HG02884 (cell line): ENCODE data around the gene GUCA2B.

Experiments
- ATAC-seq: cut with Tn5 transposase; IDR thresholded peaks from one replicate; pipeline ENCODE4 v1.9.1; 2021; ENCODE audit warnings: mild to moderate bottlenecking, moderate library complexity; ENCODE audit not compliant: unreplicated experiment

Gene GUCA2B

GRCh38 chr1:42183957-42184268, 30.7 kb downstream of the GUCA2B start:
- no peak for ATAC-seq

DNA sequence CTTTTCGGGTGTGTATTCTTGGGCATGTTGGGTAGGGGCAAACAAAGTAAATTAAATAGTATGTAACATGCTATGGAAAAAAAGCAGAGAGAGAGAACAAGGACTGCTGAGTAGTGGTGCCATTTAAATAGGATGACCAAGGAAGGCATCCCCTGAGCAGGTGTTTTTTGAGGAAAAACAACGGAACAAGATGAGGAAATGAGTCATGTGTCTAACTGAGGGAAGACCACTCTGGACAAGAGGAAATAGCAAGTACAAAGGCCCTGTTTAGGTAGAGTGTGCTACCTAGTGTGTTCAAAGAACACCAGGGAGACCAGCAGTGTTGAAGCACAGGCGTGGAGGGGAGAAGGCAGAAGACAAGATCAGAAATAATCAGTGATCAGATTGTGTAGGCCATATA, 31.4 kb downstream of the GUCA2B start:
- no peak for ATAC-seq

DNA sequence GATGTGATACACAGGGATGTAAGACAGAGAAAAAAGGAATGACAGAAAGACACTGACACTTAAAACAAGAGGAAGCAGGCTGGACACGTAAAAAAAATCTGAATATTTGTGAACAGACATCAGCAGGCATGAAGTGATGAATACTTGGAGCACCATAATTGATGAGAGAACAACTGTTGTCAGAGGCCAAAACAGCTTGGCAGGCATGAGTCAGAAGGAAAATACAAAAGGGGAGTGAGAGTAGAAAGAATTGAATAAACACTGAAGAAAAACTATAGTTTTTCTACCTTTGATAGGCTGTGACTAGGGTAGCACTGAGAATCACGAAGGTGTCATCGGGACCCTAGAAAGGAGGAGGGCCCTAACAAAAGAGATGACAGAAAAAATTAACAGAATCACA, 32.9 kb downstream of the GUCA2B start:
- no peak for ATAC-seq

- no peak for ATAC-seq
These were observed 37.0 kb downstream of the GUCA2B start for GRCh38 chr1:42189931-42190853.

- ATAC-seq, result no peak
These were observed 38.1 kb downstream of the GUCA2B start for GRCh38 chr1:42191319-42191718.

DNA sequence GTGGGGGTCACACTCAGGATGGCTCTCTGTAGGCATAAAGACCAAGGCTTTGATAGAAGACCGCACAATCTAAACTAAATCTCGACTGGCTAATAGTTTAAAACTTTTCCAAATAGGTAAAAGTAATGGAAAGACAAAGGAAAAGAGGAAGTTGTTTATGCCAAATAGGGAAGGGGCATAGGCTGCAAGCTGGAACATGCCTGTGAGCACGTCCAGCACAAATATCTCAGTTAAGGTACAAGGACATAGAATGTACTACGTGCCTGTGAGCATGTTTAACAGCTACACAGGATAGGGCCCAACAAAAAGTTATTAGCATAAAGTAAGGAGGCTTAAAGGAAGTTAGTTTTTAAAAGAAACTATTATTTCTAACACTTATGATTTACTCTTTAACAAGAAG, 38.9 kb downstream of the GUCA2B start:
- ATAC-seq, result no peak

- no peak for ATAC-seq
These were observed 42.6 kb downstream of the GUCA2B start for GRCh38 chr1:42195841-42196240.

- ATAC-seq, result no peak
These were observed 45.0 kb downstream of the GUCA2B start for GRCh38 chr1:42198251-42198650.

DNA sequence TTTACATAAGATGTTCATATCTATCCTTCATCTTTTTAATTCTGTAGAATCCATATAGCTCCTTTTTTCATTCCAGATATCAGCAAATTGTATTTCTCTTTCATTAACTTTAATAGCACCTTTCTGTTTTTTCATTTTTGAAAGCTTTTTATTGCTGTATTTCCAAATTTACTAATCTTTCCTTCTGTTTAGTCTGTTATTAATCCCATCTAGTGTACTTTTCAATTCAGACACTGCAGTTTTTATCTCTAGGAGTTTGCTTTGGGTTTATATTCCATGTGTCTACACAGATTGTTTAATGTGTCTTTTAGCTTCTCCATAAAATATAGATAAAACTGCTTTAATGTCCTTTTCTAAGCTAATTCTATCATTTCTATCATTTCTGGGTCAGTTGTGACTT, 48.8 kb downstream of the GUCA2B start:
- ATAC-seq, result no peak
